GM19395 (cell line): ENCODE data around the gene SCYL1.
A peak's percentile ranks its signal among the peaks of the same experiment; 100 is the strongest.

Experiments used
- ATAC-seq: cut with Tn5 transposase; IDR thresholded peaks from one replicate; pipeline ENCODE4 v1.9.1; 2021; ENCODE audit warnings: mild to moderate bottlenecking, moderate library complexity; ENCODE audit not compliant: unreplicated experiment

Gene SCYL1

DNA sequence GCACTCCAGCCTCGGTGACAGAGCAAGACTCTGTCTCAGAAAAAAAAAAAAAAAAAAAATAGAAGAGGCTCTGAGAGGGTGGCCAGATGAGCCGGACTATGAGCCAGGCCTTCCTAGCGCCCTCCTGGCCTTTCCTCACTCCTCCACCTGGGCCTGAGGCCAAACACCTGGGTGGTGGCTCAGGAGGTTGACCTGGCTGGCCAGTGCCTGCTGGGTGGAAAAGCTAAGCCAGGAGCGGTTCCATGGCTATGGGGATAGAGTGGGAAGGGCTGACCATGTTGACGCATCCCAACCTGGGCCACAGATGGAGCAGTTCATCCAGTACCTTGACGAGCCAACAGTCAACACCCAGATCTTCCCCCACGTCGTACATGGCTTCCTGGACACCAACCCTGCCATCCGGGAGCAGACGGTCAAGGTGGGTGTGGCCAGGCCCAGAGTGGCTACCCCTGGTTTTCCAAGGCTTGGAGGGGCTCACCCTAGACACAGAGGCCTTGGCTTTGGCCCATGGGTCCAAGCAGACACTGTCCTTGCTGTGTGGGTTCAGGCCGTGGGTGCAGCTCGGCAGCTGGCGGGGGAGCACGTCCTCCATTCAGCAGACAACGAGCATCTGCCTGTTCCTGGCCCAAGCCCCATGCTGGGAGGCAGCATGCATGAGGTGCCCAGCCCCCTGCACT is 7.6 kb downstream of the SCYL1 start:
- no peak for ATAC-seq

- ATAC-seq = no peak
Measured at GRCh38 chr11:65535102-65535501, 10.2 kb downstream of the SCYL1 start.

DNA sequence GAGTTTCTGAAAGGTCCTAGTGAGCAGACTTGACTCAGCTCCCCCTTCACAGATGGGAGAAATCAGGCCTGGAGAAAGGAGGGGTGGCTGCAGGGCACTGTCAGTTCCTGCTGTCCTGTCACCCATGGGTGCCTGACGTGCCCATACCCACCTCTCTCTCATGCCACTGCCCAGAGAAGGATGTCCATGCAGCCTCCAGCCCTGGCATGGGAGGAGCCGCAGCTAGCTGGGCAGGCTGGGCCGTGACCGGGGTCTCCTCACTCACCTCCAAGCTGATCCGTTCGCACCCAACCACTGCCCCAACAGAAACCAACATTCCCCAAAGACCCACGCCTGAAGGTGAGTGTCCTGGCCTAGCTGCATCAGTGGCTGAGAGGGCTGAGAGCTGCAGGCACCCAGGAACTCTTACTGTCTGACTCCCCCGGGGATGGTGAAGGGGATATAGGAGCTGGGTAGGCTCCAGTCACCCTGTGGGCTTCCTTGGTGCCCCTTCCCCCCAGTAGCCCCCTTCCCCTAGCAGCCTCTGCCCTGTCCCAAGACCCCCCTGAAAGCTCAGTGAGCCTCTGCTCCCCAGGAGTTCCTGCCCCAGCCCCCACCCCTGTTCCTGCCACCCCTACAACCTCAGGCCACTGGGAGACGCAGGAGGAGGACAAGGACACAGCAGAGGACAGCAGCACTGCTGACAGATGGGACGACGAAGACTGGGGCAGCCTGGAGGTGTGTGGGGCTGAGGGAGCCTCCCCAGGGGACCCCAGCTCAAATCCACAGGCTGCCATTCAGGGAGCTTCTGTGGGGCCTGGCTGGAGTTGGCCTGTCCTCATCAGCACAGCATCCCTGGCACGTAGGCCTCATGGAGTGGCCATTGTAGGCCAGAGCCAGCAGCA is 11.8 kb downstream of the SCYL1 start:
- ATAC-seq = no peak

DNA sequence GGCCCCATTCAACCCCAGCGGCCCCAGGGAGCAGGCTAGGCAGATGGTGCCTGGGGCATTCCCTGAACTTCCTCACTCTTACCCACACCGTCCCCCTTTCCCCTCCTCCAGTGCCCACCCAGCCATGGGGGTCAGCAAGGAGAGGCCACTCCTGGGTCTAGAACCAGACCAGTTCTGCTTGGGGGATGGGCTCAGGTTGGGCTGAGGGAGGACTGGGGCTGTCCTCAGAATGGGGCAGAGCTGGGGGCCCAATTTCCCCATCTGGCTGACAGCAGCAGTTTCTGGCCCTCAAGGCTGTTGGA is 12.4 kb downstream of the SCYL1 start:
- no peak for ATAC-seq

DNA sequence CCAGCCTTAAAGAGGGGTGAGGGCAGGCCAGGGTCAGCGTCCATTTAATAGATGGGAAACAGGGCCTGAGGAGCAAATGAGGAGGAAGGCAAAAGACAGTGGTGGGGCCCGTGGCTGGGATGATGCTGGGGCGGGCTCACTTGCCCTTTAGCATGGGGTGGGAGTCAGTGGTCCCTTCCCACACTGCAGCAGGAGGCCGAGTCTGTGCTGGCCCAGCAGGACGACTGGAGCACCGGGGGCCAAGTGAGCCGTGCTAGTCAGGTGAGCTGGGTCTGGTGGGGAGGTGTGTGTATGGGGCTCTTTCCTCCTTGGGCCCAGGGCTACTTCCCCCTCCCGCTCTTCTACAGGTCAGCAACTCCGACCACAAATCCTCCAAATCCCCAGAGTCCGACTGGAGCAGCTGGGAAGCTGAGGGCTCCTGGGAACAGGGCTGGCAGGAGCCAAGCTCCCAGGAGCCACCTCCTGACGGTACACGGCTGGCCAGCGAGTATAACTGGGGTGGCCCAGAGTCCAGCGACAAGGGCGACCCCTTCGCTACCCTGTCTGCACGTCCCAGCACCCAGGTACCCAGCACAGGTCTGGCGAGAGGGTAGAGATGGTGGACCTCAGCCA is 12.8 kb downstream of the SCYL1 start:
- no peak for ATAC-seq

DNA sequence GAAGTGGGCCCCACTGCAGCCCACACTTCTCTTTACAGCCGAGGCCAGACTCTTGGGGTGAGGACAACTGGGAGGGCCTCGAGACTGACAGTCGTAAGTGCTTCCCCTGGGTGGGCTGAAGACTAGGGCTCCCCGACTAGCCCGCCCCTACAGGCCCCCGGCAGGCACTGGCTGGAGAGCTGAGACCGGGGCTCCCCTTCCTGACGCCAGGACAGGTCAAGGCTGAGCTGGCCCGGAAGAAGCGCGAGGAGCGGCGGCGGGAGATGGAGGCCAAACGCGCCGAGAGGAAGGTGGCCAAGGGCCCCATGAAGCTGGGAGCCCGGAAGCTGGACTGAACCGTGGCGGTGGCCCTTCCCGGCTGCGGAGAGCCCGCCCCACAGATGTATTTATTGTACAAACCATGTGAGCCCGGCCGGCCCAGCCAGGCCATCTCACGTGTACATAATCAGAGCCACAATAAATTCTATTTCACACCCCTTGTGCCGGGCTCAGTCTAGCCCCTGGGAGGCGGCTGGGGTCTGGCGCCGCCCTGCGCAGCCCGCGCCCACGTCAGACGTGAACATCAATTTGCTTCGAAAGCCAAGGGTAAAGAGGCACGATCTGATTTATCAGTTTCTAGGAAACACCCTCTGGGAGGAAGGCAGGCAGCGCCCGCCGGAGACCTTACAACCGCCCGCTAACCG is 13.5 kb downstream of the SCYL1 start:
- no peak for ATAC-seq

DNA sequence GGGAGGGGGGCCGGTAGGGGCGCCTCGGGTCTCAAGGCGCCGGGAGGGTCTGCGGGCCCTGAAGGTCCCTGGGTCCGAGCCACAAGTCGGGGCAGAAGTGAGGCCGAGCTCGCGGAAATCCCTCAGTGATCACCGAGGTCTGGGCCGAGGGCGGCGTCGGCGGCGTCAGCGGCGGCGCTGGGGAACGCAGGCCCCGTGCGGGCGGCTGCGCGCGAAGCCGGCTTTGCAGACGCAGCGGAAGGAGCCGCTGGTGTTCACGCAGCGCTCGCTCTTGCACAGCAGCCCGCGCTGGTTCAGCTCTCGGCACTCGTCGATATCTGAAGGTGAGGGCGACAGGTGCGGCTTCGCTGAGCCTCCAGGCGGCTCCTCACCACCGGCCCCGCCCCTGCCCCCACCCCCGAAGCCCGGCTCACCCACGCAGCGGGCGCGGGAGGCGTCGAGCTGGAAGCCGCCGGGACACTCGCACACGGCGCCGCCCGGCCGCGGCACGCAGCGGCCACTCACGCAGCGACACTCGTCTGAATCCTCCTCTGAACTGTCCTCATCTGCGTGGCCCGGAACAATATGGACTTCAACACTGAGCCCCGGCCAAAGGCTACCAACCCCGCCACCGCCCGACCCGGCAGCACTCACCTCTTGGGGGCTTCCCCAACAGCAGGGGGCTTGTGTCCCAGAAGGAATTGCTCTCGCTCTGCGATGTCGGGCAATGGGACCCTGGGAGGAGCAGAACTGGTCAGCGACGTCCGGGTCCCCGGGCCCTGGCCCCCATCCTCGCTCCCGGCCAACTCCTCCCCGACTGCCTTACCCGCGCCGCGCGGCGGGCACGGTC is 14.2 kb downstream of the SCYL1 start:
- no peak for ATAC-seq

- ATAC-seq = peak; percentile 55
Measured at GRCh38 chr11:65539744-65540289, 14.9 kb downstream of the SCYL1 start.

GRCh38 chr11:65540290-65541092 is 15.6 kb downstream of the SCYL1 start:
- peak; percentile 60 for ATAC-seq

DNA sequence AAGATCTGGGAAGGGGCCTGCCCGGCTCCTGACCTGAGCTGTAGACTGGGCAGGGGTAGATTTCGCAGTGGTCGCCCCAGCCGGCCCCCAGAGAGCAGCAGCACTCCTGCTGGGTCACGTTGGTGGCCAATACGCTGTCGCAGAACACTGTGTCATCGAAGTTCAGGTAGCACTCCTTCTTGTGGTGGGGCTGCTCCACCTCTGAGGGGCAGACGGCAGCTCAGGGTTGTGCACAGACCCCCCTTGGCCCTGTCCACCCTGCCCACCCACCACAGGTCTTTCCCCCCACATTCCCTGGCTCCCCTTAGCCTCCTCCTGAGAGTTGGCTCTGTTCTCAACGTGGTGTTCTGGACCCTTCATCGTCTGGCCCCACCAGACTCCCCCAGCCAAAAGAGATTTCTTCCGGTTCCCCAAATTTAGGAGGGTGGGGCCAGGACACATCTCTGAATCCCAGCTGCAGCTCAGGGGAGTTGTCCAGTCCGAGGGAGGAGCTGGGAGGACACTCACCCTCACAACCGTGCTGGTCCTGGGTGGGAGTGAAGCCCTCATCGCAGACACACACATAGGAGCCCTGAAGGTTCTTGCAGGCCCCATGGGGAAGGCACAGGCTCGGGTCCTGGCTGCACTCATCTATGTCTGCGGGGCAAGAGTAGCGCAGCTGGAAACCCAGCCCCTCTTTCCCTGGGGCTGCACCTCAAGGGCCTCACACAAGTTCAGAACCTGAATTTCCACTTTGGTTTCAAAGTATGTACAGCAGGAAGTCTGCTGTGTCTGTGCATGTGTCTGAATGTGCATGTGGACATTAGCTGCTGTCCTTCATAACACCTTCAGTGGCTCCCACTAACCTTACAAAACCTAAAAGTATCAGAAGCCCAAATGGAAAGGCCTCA is 16.5 kb downstream of the SCYL1 start:
- no peak for ATAC-seq

DNA sequence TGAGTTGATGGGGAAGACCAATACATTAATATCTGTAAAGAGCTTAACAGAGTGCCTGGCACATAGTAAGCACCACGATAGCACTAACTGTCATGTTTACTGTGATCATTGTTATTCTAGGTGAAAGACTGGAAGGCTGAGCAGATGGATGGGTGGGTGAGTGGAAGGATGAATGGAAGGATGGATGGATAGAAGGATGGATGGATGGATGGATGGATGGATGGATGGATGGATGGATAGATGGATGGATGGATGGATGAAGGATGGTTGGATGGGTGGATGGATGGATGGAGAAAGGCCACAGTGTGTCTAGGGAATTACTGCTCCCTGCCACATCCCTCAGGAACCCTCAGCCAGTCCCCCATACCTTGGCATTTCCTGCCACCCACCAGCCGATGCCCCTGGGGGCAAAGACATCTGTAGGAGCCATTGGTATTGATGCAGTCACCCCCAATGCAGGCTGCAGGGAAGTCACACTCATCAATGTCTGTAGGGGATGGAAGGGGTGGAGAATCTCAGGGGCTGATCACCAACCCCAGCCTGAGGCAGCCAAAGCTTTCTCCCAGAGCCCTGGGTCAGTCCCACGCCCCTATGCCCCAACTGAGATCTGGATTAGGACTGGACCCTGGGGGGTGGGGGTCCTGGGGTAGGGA is 18.0 kb downstream of the SCYL1 start:
- no peak for ATAC-seq

GRCh38 chr11:65545853-65546216 is 21.0 kb downstream of the SCYL1 start:
- ATAC-seq = no peak

DNA sequence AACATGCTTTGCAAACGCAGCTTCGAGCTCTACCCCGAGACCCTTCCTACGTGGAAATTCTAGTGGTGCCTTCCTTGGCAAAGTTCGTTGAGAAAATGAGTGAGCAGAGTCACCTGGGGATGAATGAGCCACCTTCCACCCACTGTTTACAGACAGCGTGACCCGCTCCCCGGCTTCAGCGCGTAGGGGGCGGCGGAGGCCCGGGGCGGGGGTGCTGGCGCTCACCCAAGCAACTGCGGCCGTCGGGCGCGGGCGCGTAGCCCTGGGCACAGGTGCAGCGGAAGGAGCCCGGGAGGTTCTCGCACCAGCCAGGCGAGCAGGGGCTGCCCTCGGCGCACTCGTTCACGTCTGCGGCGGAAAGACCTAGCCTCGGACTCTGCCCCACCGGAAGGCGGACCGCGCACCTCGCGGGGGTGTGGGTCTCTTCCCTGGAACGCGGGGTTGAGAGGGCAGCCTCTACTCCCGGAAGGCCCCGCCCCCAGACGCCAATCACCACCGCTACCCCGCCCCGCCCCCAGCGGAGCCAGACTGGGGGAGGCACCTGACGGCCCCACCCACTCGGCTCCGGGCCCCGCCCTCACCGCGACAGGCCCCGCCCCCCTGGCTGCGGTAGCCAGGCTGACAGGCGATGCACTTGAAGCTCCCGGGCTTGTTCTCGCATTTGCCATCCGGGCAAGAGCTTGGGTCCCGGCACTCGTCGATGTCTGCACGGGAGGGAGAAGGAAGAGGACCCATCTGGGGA is 21.5 kb downstream of the SCYL1 start:
- peak; percentile 65 for ATAC-seq

- ATAC-seq = no peak
Measured at GRCh38 chr11:65547446-65548125, 22.7 kb downstream of the SCYL1 start.

DNA sequence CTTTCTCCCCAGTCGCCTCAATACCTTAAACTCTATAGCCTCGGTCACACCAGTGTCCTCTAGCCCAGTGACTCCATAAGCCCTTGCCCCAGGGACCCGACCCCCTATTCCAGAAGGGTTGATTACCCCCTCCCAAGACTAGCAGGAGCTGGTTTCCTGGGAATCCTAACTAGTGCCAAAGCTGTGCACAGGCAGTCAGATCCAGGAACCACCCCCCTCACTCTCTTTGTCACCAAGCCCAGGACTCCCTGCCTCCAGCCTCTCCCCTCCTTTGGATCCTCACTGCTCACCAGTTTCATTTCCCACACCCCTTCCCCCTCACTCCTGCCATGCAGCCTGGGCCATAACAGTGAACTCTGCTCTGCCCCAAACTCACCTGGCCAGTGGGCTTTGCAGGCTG is 23.5 kb downstream of the SCYL1 start:
- ATAC-seq = no peak

- ATAC-seq = no peak
Measured at GRCh38 chr11:65549096-65549495, 24.2 kb downstream of the SCYL1 start.
